Measurements from ENCODE around the gene VAV2. TPM values are rescaled to one million over a fixed set of nuclear protein-coding genes. Genes with fewer than 3 reads are reported as not detected.

VAV2 gene
- total and polyA plus RNA-seq, 9 of the 15 experiments (the other 6 are each of a cell fraction or from before 2014, with no cell fraction given): 0.01 to 2.7 (median 1.0) TPM; not detected in 1

GRCh38 chr9:133918111-133918813 is 73.9 kb downstream of the VAV2 start:
- Histone ChIP-seq H3K9ac (ENCODE audit: insufficient read depth in 1 of 2, low read depth in 2 of 2, low read length in 2 of 2) (no peak overlapping the region), H3K4me1 (replicated peaks in 1 of 2; ENCODE audit: control insufficient read depth in 2 of 2, insufficient read depth in 2 of 2, low read length in 2 of 2) (no peaks in the 10 kb centered on the region; a peak in 1 of 5 replicates), H3K79me2 (ENCODE audit: control insufficient read depth, insufficient read depth, low read length) (no peaks in the 10 kb centered on the region), H4K20me1 (replicated peaks; ENCODE audit: control insufficient read depth, insufficient read depth, low read length) (peaks cover 11% of the 10 kb centered on the region), H3K9me3 (replicated peaks; ENCODE audit: control insufficient read depth, insufficient read depth, low read depth, low read length) (no peaks in the 10 kb centered on the region; the same call in 1 of the 2 replicates), H3K27ac (ENCODE audit: extremely low read depth, low read depth, low read length) (no peak overlapping the region), H3K36me3 (ENCODE audit: control insufficient read depth, insufficient read depth, low read length) (no peaks in the 10 kb centered on the region), H3K9me1 (ENCODE audit: control insufficient read depth, insufficient read depth, low read length) (no peaks in the 10 kb centered on the region), H3K27me3 (ENCODE audit: control insufficient read depth in 2 of 2, insufficient read depth in 2 of 2, low read length in 2 of 2) (peaks cover 0 to 54% of the 10 kb centered on the region in 2 experiments; a peak in 3 of 5 replicates), H2AFZ (ENCODE audit: low read depth, low read length) (no peak overlapping the region), H3K4me3 (no peak overlapping the region), H3K4me2 (ENCODE audit: insufficient read depth, low read length) (no peak overlapping the region)
- BruUV-seq (replicated peaks): no TSS peak
- ChIA-PET POLR2A (interaction anchor here (0.6 to 1.2 kb wide), 3 partner anchors 32 to 484 kb away, joined by 3 read pairs; no protein-coding TSS in a partner anchor), CTCF (ENCODE audit: low intra/inter-chr PET ratio) (no interaction called here)
- FAIRE-seq: no peak
- no peak for DNase-seq (ENCODE audit: extremely low read depth in 1 of 4, low spot score in 3 of 4)
- 21% methylated on average over 22 of the region's 24 CpGs for WGBS (ENCODE audit: insufficient coverage, low coverage, missing lambda C conversion rate)
- in situ Hi-C loops (cut with MboI) (no loop called here), intact Hi-C loops (cut with micrococcal nuclease) (no loop called here)
- no peak for ATAC-seq
- no peak for TF ChIP-seq CBX2 (IDR thresholded peaks at IDR 0.05; ENCODE audit: insufficient read depth, low read length, poor library complexity, severe bottlenecking)
- no peak for TF ChIP-seq MXD1 (CRISPR knock-in tag; IDR thresholded peaks at IDR 0.05; ENCODE audit: borderline replicate concordance, poor library complexity, severe bottlenecking)
- no peak for TF ChIP-seq ZNF282 (CRISPR knock-in tag; IDR thresholded peaks at IDR 0.05)
- no peak for TF ChIP-seq TAF15 (IDR thresholded peaks at IDR 0.05; ENCODE audit: low read depth, low read length)
- TF ChIP-seq REST (IDR thresholded peaks at IDR 0.05; ENCODE audit: borderline replicate concordance): no peak
- no peak for TF ChIP-seq REST (CRISPR knock-in tag; IDR thresholded peaks at IDR 0.05; ENCODE audit: low read depth)
- TF ChIP-seq ZSCAN29 (IDR thresholded peaks at IDR 0.05): no peak
- TF ChIP-seq SP2 (IDR thresholded peaks at IDR 0.05; ENCODE audit: extremely low read depth, low read depth, low read length, poor library complexity, severe bottlenecking): no peak
- no peak for TF ChIP-seq HDAC2 (IDR thresholded peaks at IDR 0.05)
- no peak for TF ChIP-seq SOX6 (IDR thresholded peaks at IDR 0.05)
- no peak for TF ChIP-seq ZNF12 (CRISPR knock-in tag; IDR thresholded peaks at IDR 0.05)
- no peak for TF ChIP-seq ZKSCAN1 (IDR thresholded peaks at IDR 0.05; ENCODE audit: low read depth, low read length)
- no peak for TF ChIP-seq ELF2 (CRISPR knock-in tag; IDR thresholded peaks at IDR 0.05)
- TF ChIP-seq FOXK1 (CRISPR knock-in tag; IDR thresholded peaks at IDR 0.05; ENCODE audit: borderline replicate concordance): no peak

Data from K562 (cell line).